ENCODE measurements around the gene CEACAM7.

Gene CEACAM7

DNA sequence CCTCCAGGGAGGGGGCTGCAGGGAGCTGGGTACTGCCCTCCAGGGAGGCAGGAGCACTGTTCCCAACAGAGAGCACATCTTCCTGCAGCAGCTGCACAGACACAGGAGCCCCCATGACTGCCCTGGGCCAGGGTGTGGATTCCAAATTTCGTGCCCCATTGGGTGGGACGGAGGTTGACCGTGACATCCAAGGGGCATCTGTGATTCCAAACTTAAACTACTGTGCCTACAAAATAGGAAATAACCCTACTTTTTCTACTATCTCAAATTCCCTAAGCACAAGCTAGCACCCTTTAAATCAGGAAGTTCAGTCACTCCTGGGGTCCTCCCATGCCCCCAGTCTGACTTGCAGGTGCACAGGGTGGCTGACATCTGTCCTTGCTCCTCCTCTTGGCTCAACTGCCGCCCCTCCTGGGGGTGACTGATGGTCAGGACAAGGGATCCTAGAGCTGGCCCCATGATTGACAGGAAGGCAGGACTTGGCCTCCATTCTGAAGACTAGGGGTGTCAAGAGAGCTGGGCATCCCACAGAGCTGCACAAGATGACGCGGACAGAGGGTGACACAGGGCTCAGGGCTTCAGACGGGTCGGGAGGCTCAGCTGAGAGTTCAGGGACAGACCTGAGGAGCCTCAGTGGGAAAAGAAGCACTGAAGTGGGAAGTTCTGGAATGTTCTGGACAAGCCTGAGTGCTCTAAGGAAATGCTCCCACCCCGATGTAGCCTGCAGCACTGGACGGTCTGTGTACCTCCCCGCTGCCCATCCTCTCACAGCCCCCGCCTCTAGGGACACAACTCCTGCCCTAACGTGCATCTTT lies 12.5 kb upstream of the CEACAM7 start:
- no peak for DNase-seq (ENCODE audit: low read depth)

GRCh38 chr19:41699968-41700323 lies 11.9 kb upstream of the CEACAM7 start:
- DNase-seq (ENCODE audit: low read depth): no peak

- no peak for DNase-seq (ENCODE audit: low read depth)
Observed at GRCh38 chr19:41699231-41699967, 11.3 kb upstream of the CEACAM7 start.

DNA sequence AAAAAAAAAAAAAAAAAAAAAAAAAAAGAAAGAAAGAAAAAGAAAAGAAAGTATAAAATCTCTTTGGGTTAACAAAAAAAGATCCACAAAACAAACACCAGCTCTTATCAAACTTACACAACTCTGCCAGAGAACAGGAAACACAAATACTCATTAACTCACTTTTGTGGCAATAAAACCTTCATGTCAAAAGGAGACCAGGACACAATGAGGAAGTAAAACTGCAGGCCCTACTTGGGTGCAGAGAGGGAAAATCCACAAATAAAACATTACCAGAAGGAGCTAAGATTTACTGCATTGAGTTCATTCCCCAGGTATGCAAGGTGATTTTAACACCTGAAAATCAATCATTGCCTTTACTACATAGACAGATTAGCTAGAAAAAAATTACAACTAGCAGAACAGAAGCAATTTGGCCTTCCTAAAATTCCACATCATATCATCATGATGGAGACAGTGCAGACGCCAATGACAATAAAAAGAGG lies 10.7 kb upstream of the CEACAM7 start:
- no peak for DNase-seq (ENCODE audit: low read depth)

DNA sequence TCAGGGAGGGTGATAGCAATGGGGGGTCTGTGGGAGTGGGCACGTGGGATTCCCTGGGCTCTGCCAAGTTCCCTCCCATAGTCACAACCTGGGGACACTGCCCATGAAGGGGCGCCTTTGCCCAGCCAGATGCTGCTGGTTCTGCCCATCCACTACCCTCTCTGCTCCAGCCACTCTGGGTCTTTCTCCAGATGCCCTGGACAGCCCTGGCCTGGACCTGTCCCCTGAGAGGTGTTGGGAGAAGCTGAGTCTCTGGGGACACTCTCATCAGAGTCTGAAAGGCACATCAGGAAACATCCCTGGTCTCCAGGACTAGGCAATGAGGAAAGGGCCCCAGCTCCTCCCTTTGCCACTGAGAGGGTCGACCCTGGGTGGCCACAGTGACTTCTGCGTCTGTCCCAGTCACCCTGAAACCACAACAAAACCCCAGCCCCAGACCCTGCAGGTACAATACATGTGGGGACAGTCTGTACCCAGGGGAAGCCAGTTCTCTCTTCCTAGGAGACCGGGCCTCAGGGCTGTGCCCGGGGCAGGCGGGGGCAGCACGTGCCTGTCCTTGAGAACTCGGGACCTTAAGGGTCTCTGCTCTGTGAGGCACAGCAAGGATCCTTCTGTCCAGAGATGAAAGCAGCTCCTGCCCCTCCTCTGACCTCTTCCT lies 9.3 kb upstream of the CEACAM7 start:
- no peak for DNase-seq (ENCODE audit: low read depth)

- no peak for DNase-seq (ENCODE audit: low read depth)
Observed at GRCh38 chr19:41696402-41697197, 8.5 kb upstream of the CEACAM7 start.

DNA sequence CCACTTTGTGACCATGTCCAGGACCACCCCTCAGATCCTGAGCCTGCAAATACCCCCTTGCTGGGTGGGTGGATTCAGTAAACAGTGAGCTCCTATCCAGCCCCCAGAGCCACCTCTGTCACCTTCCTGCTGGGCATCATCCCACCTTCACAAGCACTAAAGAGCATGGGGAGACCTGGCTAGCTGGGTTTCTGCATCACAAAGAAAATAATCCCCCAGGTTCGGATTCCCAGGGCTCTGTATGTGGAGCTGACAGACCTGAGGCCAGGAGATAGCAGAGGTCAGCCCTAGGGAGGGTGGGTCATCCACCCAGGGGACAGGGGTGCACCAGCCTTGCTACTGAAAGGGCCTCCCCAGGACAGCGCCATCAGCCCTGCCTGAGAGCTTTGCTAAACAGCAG lies 7.7 kb upstream of the CEACAM7 start:
- DNase-seq (ENCODE audit: low read depth): no peak

DNA sequence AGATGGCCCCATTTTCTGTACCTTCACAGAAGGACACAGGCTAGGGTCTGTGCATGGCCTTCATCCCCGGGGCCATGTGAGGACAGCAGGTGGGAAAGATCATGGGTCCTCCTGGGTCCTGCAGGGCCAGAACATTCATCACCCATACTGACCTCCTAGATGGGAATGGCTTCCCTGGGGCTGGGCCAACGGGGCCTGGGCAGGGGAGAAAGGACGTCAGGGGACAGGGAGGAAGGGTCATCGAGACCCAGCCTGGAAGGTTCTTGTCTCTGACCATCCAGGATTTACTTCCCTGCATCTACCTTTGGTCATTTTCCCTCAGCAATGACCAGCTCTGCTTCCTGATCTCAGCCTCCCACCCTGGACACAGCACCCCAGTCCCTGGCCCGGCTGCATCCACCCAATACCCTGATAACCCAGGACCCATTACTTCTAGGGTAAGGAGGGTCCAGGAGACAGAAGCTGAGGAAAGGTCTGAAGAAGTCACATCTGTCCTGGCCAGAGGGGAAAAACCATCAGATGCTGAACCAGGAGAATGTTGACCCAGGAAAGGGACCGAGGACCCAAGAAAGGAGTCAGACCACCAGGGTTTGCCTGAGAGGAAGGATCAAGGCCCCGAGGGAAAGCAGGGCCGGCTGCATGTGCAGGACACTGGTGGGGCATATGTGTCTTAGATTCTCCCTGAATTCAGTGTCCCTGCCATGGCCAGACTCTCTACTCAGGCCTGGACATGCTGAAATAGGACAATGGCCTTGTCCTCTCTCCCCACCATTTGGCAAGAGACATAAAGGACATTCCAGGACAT lies 7.0 kb upstream of the CEACAM7 start:
- no peak for DNase-seq (ENCODE audit: low read depth)

DNA sequence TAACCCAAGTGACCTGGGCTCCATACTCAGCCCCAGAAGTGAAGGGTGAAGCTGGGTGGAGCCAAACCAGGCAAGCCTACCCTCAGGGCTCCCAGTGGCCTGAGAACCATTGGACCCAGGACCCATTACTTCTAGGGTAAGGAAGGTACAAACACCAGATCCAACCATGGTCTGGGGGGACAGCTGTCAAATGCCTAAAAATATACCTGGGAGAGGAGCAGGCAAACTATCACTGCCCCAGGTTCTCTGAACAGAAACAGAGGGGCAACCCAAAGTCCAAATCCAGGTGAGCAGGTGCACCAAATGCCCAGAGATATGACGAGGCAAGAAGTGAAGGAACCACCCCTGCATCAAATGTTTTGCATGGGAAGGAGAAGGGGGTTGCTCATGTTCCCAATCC lies 6.1 kb upstream of the CEACAM7 start:
- DNase-seq (ENCODE audit: low read depth): no peak

GRCh38 chr19:41691268-41691970 lies 3.3 kb upstream of the CEACAM7 start:
- no peak for DNase-seq (ENCODE audit: low read depth)

DNA sequence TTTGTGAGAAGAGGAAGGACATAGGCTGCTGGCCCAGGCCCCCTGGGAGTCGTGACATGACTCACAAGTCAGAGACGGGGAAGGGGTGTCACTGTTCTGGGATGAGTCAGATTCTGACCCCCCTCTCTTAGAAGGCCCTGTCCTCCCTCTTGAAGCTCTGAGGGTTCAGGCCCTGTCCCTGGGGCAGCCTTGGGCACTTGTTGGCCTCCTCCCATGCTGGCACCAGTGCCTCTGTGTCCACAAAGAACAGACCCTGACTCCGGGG lies 2.7 kb upstream of the CEACAM7 start:
- no peak for DNase-seq (ENCODE audit: low read depth)

GRCh38 chr19:41689993-41690800 lies 2.1 kb upstream of the CEACAM7 start:
- DNase-seq (ENCODE audit: low read depth): no peak

GRCh38 chr19:41688687-41689086 lies 617 bp upstream of the CEACAM7 start:
- DNase-seq (ENCODE audit: low read depth): no peak

- no peak for DNase-seq (ENCODE audit: low read depth)
Observed at GRCh38 chr19:41687419-41687818, 651 bp downstream of the CEACAM7 start.

DNA sequence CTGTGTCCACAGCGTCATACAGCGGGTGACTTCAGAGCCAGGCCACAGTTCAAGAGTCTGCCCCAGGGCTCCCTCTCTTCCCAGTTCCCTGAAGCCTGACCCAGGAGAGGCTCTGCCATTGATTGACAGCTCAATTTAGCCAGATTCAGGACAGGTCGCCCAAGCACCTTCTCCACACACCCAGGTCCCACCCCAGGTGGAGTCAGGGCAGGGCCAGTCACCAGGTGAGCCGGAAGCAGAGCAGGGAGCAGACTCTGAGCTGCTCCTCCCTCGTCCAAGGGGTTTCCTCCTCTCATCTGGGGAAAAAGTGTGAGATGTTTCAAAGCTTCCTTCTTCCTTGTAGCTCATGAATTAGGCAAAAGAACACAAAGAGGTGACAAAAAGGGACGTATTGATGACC lies 5.6 kb downstream of the CEACAM7 start:
- DNase-seq (ENCODE audit: low read depth): no peak

- no peak for DNase-seq (ENCODE audit: low read depth)
Observed at GRCh38 chr19:41671486-41671885, 16.6 kb downstream of the CEACAM7 start.

DNA sequence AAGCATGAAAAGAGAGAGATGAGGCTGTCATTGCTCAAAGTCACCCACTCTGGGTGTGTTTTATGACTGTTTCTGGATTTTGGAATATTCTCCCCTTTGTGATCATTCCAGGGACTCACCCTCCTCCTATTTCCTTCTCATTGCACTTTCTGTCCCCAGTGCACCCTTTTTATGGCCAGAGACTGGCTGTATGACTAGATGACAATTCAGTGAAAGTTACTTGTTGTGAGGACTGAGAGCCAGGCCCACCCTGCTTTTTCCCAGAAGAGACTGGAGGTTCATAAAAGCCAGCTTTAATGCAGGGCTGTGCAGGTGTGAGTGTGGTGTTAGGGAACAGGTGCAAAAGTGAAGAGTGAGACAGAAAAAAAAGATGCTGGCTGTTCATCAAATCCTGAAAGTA lies 17.3 kb downstream of the CEACAM7 start:
- DNase-seq (ENCODE audit: low read depth): no peak

DNA sequence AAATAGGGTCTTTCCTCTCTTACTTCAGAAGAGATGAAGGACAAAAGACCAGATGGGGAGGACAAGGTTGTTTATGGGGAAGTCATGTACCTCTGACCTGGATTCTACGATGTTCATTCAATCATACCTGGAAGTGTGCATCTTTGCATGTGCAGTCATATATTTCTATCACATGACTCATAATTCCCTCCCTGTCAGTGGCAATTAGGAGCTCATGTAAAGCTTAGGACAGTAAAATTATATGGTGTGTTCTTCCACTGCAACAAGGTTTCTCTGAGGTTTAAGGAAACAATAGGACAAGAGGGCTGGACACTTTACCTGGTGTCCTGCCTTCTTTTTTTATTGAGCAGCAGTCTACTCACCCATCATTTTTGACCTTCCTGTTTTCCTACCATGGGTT lies 19.8 kb downstream of the CEACAM7 start:
- DNase-seq (ENCODE audit: low read depth): no peak

DNA sequence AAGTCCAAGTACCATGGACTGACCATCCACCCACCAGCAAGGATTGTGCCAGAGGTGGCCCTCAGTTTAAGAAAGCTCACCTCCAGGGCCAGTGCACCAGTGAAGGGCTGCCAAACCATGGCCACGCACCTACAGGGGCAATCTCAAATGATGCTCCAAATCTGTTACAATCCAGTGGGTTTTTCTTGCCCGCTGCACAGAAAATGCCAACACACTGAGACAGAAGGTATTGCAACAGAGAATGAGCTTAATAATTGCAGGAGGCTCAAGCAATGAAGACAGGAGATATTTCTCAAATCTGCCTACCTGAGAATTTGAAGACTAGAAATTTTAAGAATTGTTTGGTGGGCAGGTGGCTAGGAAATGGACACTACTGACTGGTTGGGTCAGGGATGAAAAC lies 22.0 kb downstream of the CEACAM7 start:
- no peak for DNase-seq (ENCODE audit: low read depth)

- no peak for DNase-seq (ENCODE audit: low read depth)
Observed at GRCh38 chr19:41657157-41657556, 30.9 kb downstream of the CEACAM7 start.

All from stimulated activated CD8-positive, alpha-beta memory T cell treated with anti-CD3 and anti-CD28 coated beads, Interleukin-12 subunit alpha, Interleukin-12 subunit beta, amount 100 ng/mL, for 1 hour (primary cell).